SK-N-SH (cell line): ENCODE results near the gene PCBP3. TPM values are rescaled to one million over a fixed set of nuclear protein-coding genes. Genes with fewer than 3 reads are reported as not detected.

Source experiments
- CTCF ChIA-PET: fragments of 300-600, 350-600 bp; formaldehyde crosslinking; extraction: SDS; loops from one replicate; lab custom pipeline; 2021; lab: Yijun Ruan, JAX
- POLR2A ChIA-PET: fragments of 350-600 bp; sonication (Branson Sonifier 250); formaldehyde crosslinking; extraction: SDS; loops from one replicate; lab custom pipeline; 2020; ENCODE audit warnings: antibody characterized with exemption, inconsistent platforms; lab: Yijun Ruan, JAX
- DNase-seq: peaks from one replicate; pipeline ENCODE4 v3.0.0; 2012
- H2AFZ ChIP-seq: fragments of 200-600 bp; sonication (generic); 2 replicates; pipeline ENCODE4 v1.8.1; 2016; ENCODE audit warnings: antibody characterized with exemption, mild to moderate bottlenecking, low read depth
- H3F3A ChIP-seq: fragments of 200-600 bp; sonication (generic); replicated peaks from 2 replicates; pipeline ENCODE3; 2016; ENCODE audit warnings: antibody characterized with exemption, mild to moderate bottlenecking; ENCODE audit not compliant: insufficient read depth
- H3K27ac ChIP-seq, 2 experiments: fragments of 200-500 bp in 1 of 2; fragments of 200-600 bp in 1 of 2; sonication (Bioruptor generic) in 1 of 2; sonication (generic), shearing (Covaris generic) in 1 of 2; 2 replicates each; pipeline versions ENCODE4 v1.5.1 to v1.6.1; 2014 to 2016; ENCODE audit warnings: low read depth in 2 of 2, inconsistent platforms in 1 of 2, low read length in 1 of 2, mild to moderate bottlenecking in 1 of 2, mixed read lengths in 1 of 2
- H3K27me3 ChIP-seq: fragments of 200-600 bp; sonication (generic), shearing (Covaris generic); 2 replicates; pipeline ENCODE4 v1.6.1; 2016; ENCODE audit warnings: mixed run types; ENCODE audit not compliant: insufficient read depth
- H3K36me3 ChIP-seq, 2 experiments: fragments of 200-500 bp in 1 of 2; fragments of 200-600 bp in 1 of 2; sonication (Bioruptor generic) in 1 of 2; sonication (generic) in 1 of 2; replicated peaks in 1 of 2; 2 replicates each; pipeline versions ENCODE3 to v1.5.1; 2014 to 2016; ENCODE audit warnings: low read length in 1 of 2, mild to moderate bottlenecking in 1 of 2; ENCODE audit not compliant: insufficient read depth in 2 of 2, control insufficient read depth in 1 of 2
- H3K4me1 ChIP-seq, 2 experiments: fragments of 200-500 bp in 1 of 2; fragments of 200-600 bp in 1 of 2; sonication (Bioruptor generic) in 1 of 2; sonication (generic), shearing (Covaris generic) in 1 of 2; 2 replicates each; pipeline versions ENCODE4 v1.5.1 to v1.6.1; 2014 to 2016; ENCODE audit warnings: low read depth in 1 of 2, low read length in 1 of 2, mixed run types in 1 of 2; ENCODE audit not compliant: insufficient read depth in 2 of 2, control insufficient read depth in 1 of 2
- H3K4me2 ChIP-seq: fragments of 200-600 bp; sonication (generic), shearing (Covaris generic); 2 replicates; pipeline ENCODE4 v1.6.1; 2017; ENCODE audit warnings: mixed run types
- H3K4me3 ChIP-seq, 2 experiments: fragments of 200-500 bp in 1 of 2; fragments of 200-600 bp in 1 of 2; sonication (Bioruptor generic) in 1 of 2; sonication (generic), shearing (Covaris generic) in 1 of 2; 2 replicates each; pipeline versions ENCODE4 v1.5.1 to v1.8.1; 2014 to 2016; ENCODE audit warnings: low read depth in 2 of 2, inconsistent platforms in 1 of 2, low read length in 1 of 2, mild to moderate bottlenecking in 1 of 2, mixed read lengths in 1 of 2, moderate library complexity in 1 of 2
- H3K79me2 ChIP-seq: fragments of 200-600 bp; sonication (generic); 2 replicates; pipeline ENCODE4 v1.8.1; 2017; ENCODE audit warnings: mild to moderate bottlenecking; ENCODE audit not compliant: insufficient read depth
- H3K9ac ChIP-seq: fragments of 200-600 bp; sonication (generic); 2 replicates; pipeline ENCODE4 v1.6.1; 2017; ENCODE audit warnings: mixed run types
- H3K9me2 ChIP-seq: fragments of 200-600 bp; sonication (generic); 2 replicates; pipeline ENCODE4 v1.6.1; 2017; ENCODE audit warnings: mixed run types
- H3K9me3 ChIP-seq: fragments of 200-600 bp; sonication (generic); 2 replicates; pipeline ENCODE4 v1.6.1; 2017; ENCODE audit warnings: mixed run types, mild to moderate bottlenecking, moderate library complexity
- H4K20me1 ChIP-seq: fragments of 200-600 bp; sonication (generic); 2 replicates; pipeline ENCODE4 v1.6.1; 2017; ENCODE audit warnings: mild to moderate bottlenecking, mixed run types; ENCODE audit not compliant: insufficient read depth
- CHD2 ChIP-seq: fragments of 150-350 bp; IDR thresholded peaks from 2 replicates; pipeline ENCODE4 v1.6.1; 2018; ENCODE audit warnings: low read length; ENCODE audit not compliant: partially characterized antibody
- EP300 ChIP-seq, 2 experiments: IDR thresholded peaks; 2 replicates each; pipeline versions ENCODE4 v1.4.0 to v1.6.1; 2012; ENCODE audit warnings: borderline replicate concordance in 1 of 2, low read depth in 1 of 2, low read length in 1 of 2
- EZH2phosphoT487 ChIP-seq: fragments of 200-600 bp; sonication (generic); IDR thresholded peaks from 2 replicates; pipeline ENCODE4 v1.6.1; 2017; ENCODE audit warnings: low read depth, mixed run types, mild to moderate bottlenecking, antibody characterized with exemption, moderate library complexity, borderline replicate concordance
- FOXJ3 ChIP-seq: sonication (generic); formaldehyde crosslinking; IDR thresholded peaks from 2 replicates; pipeline ENCODE4 v1.5.1; 2020; ENCODE audit warnings: mild to moderate bottlenecking, missing genetic modification reagents
- GABPA ChIP-seq: IDR thresholded peaks from 2 replicates; pipeline ENCODE4 v1.4.0; 2012; ENCODE audit warnings: low read depth, mild to moderate bottlenecking
- JUND ChIP-seq: IDR thresholded peaks from 2 replicates; pipeline ENCODE4 v1.4.0; 2012
- NFIC ChIP-seq: IDR thresholded peaks from 2 replicates; pipeline ENCODE4 v1.4.0; 2012; ENCODE audit warnings: borderline replicate concordance
- PBX3 ChIP-seq: IDR thresholded peaks from 2 replicates; pipeline ENCODE4; 2012
- POLR2AphosphoS5 ChIP-seq: IDR thresholded peaks from 2 replicates; pipeline ENCODE4 v1.6.1; 2012; ENCODE audit warnings: low read depth, low read length
- RAD21 ChIP-seq: IDR thresholded peaks from 2 replicates; pipeline ENCODE4 v1.6.1; 2012; ENCODE audit warnings: mild to moderate bottlenecking, low read length
- RCOR1 ChIP-seq: fragments of 150-350 bp; IDR thresholded peaks from 2 replicates; pipeline ENCODE4 v1.6.1; 2017; ENCODE audit warnings: antibody characterized with exemption, low read length
- RFX5 ChIP-seq: IDR thresholded peaks from 2 replicates; pipeline ENCODE4 v1.6.1; 2012; ENCODE audit warnings: mild to moderate bottlenecking, improper control_type of control experiment, low read length
- RXRA ChIP-seq: IDR thresholded peaks from 2 replicates; pipeline ENCODE4 v1.4.0; 2012; ENCODE audit warnings: low read depth, mild to moderate bottlenecking, borderline replicate concordance
- SIN3A ChIP-seq: IDR thresholded peaks from 2 replicates; pipeline ENCODE4 v1.6.1; 2012; ENCODE audit warnings: low read depth, mild to moderate bottlenecking, low read length, moderate library complexity, borderline replicate concordance
- SMC3 ChIP-seq: IDR thresholded peaks from 2 replicates; pipeline ENCODE4 v1.6.1; 2012; ENCODE audit warnings: low read depth, low read length, improper control_type of control experiment
- TCF12 ChIP-seq: IDR thresholded peaks from 2 replicates; pipeline ENCODE4 v1.4.0; 2012
- TEAD4 ChIP-seq: IDR thresholded peaks from 2 replicates; pipeline ENCODE4 v1.4.0; 2012; ENCODE audit warnings: mild to moderate bottlenecking, borderline replicate concordance; ENCODE audit not compliant: insufficient read depth
- ZBTB33 ChIP-seq: IDR thresholded peaks from 2 replicates; pipeline ENCODE4 v1.4.0; 2012; ENCODE audit warnings: low read depth, borderline replicate concordance
- whole genome bisulfite sequencing: methylation state at CpG from one replicate; pipeline ENCODE4 v1.1.6; 2017; ENCODE audit warnings: low lambda C conversion rate; 5-methylcytosine and 5-hydroxymethylcytosine counted together
- polyA plus RNA-seq, 3 experiments: library from polyadenylated mRNA; depleted of rRNA; stranded (reverse); fragments of >200 nt; gene quantifications; 2 replicates each; pipeline ENCODE4 v1.2.3, GENCODE V29; 2012
- TF ChIP-seq, protein P1 (sequence below): IDR thresholded peaks from 2 replicates; pipeline ENCODE4 v1.4.0; 2012; ENCODE audit warnings: low read depth, borderline replicate concordance
- TF ChIP-seq, protein P2 (sequence below): fragments of 200-600 bp; sonication (generic); IDR thresholded peaks from 2 replicates; pipeline ENCODE4 v1.6.1; 2017; ENCODE audit warnings: antibody characterized with exemption, mild to moderate bottlenecking, moderate library complexity

The PCBP3 gene
- polyA plus RNA-seq, 1 of the 3 experiments (the other 2 are of a cell fraction): 9.5 TPM

DNA sequence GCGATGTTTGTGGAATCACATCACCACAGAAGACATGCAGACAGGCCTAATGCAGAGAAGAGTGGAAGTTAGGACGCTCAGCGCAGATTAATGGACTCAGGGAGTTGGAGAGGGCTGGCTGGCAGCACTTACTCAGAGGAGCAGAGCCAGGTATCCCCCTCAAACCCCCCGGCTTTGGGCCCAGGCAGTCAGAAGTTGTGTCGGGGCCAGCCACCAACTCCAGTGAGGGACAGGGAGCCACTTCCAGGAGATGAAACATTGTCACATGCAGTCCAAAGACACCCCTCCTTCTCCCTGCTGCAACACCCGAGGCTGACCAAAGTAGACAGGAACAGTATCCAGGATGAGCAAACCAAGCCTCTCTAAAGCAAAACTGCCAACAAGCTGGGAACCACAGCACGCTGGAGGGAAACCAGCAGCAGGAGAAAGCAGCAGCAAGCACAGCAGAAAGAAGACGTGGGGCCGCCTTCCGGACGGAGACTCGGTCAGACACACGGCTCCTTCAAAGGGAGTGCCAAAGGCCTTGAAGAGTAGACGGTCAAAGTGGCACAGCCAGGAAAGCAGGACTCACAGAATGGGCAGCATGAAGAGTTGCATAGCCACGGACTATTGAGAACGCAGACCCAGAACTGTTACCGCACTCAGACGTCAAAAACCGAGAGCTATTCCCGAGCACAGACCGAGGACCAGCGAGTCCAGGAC lies 149.3 kb downstream of the PCBP3 start (continued):
- TF ChIP-seq RXRA: no peak

- no peak overlapping the region for H3K4me2 ChIP-seq
- no peak for TF ChIP-seq GABPA
- no peak for TF ChIP-seq PBX3
- TF ChIP-seq FOXJ3 (CRISPR knock-in tag): no peak
- no peak for TF ChIP-seq JUND
- TF ChIP-seq ZBTB33: no peak
- no peak for TF ChIP-seq RAD21
- no peak for TF ChIP-seq POLR2AphosphoS5
- TF ChIP-seq, protein P1, sequence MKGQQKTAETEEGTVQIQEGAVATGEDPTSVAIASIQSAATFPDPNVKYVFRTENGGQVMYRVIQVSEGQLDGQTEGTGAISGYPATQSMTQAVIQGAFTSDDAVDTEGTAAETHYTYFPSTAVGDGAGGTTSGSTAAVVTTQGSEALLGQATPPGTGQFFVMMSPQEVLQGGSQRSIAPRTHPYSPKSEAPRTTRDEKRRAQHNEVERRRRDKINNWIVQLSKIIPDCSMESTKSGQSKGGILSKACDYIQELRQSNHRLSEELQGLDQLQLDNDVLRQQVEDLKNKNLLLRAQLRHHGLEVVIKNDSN: no peak
- TF ChIP-seq EP300 (IDR thresholded peaks at IDR 0.05; ENCODE audit: borderline replicate concordance in 1 of 2, low read depth in 1 of 2, low read length in 1 of 2): no peak
- CTCF ChIA-PET: no interaction called here
These were observed 150.5 kb downstream of the PCBP3 start for GRCh38 chr21:45794027-45794426.

DNA sequence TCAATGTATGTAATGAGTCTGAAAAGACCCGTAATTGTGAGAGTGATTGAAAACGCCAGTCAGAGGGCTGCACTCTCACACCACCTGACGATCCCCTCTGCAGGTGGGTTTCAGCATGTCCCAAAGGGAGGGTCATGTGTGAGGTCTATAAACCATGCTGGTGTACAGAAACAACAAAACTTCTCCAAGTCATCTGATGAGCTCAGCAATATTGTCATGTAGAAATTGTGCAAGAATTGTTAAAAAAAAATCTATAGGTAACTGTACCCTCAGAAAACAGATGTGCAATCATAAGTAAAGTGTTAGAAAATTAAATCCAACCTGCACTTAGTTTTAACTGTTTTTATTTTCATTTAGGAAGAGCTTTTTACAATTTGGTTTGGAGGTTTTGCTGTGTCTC lies 152.5 kb downstream of the PCBP3 start:
- Histone ChIP-seq H3F3A (no peaks in the 10 kb centered on the region), H3K27ac (no peak overlapping the region), H3K9ac (no peak overlapping the region), H2AFZ (no peak overlapping the region), H3K9me3 (no peaks in the 10 kb centered on the region), H3K79me2 (no peaks in the 10 kb centered on the region), H3K4me2 (no peak overlapping the region), H3K9me2 (no peaks in the 10 kb centered on the region), H3K27me3 (no peaks in the 10 kb centered on the region), H3K4me3 (no peak overlapping the region), H3K4me1 (peaks cover 0 to 24% of the 10 kb centered on the region in 2 experiments; a peak in 1 of 4 replicates), H4K20me1 (no peaks in the 10 kb centered on the region), H3K36me3 (no peaks in the 10 kb centered on the region)
- no peak for DNase-seq
- POLR2A ChIA-PET: no interaction called here
- CTCF ChIA-PET: interaction anchor here (0.6 kb wide), 1 partner anchor 80 kb away, joined by 3 read pairs; no protein-coding TSS in a partner anchor
- 92% methylated on average over 3 of the region's 3 CpGs for WGBS
- TF ChIP-seq SMC3: no peak
- no peak for TF ChIP-seq EZH2phosphoT487
- no peak for TF ChIP-seq EP300 (IDR thresholded peaks at IDR 0.05; ENCODE audit: borderline replicate concordance in 1 of 2, low read depth in 1 of 2, low read length in 1 of 2)
- no peak for TF ChIP-seq NFIC
- no peak for TF ChIP-seq TCF12
- TF ChIP-seq FOXJ3 (CRISPR knock-in tag): no peak
- TF ChIP-seq, protein P2, sequence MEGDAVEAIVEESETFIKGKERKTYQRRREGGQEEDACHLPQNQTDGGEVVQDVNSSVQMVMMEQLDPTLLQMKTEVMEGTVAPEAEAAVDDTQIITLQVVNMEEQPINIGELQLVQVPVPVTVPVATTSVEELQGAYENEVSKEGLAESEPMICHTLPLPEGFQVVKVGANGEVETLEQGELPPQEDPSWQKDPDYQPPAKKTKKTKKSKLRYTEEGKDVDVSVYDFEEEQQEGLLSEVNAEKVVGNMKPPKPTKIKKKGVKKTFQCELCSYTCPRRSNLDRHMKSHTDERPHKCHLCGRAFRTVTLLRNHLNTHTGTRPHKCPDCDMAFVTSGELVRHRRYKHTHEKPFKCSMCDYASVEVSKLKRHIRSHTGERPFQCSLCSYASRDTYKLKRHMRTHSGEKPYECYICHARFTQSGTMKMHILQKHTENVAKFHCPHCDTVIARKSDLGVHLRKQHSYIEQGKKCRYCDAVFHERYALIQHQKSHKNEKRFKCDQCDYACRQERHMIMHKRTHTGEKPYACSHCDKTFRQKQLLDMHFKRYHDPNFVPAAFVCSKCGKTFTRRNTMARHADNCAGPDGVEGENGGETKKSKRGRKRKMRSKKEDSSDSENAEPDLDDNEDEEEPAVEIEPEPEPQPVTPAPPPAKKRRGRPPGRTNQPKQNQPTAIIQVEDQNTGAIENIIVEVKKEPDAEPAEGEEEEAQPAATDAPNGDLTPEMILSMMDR: no peak
- TF ChIP-seq SIN3A: no peak
- TF ChIP-seq RFX5: no peak
- TF ChIP-seq RCOR1: no peak
- no peak for TF ChIP-seq CHD2
- TF ChIP-seq, protein P1: no peak
- TF ChIP-seq TEAD4: no peak

More at GRCh38 chr21:45794027-45794426, 150.5 kb downstream of the PCBP3 start:
- no peaks in the 10 kb centered on the region for H3K79me2 ChIP-seq
- H3K27me3 ChIP-seq: no peaks in the 10 kb centered on the region
- H3K9me3 ChIP-seq: no peaks in the 10 kb centered on the region
- peaks cover 0 to 27% of the 10 kb centered on the region in 2 experiments; a peak in 1 of 4 replicates for H3K4me1 ChIP-seq
- no peak for DNase-seq
- H3K9me2 ChIP-seq: no peaks in the 10 kb centered on the region
- no peaks in the 10 kb centered on the region for H4K20me1 ChIP-seq
- no peak overlapping the region for H3K4me3 ChIP-seq
- 94% methylated on average over 6 of the region's 6 CpGs for WGBS
- no peak overlapping the region for H2AFZ ChIP-seq
- H3K27ac ChIP-seq: no peak overlapping the region
- no peaks in the 10 kb centered on the region for H3F3A ChIP-seq
- H3K9ac ChIP-seq: no peak overlapping the region
- POLR2A ChIA-PET: no interaction called here
- H3K36me3 ChIP-seq: no peaks in the 10 kb centered on the region
